ENCODE measurements around the gene TMEM86A. TPM values are rescaled to one million over a fixed set of nuclear protein-coding genes. Genes with fewer than 3 reads are reported as not detected.

Gene TMEM86A
- total and polyA plus RNA-seq, 4 donors = 1.1 to 8.4 (median 3.2) TPM

DNA sequence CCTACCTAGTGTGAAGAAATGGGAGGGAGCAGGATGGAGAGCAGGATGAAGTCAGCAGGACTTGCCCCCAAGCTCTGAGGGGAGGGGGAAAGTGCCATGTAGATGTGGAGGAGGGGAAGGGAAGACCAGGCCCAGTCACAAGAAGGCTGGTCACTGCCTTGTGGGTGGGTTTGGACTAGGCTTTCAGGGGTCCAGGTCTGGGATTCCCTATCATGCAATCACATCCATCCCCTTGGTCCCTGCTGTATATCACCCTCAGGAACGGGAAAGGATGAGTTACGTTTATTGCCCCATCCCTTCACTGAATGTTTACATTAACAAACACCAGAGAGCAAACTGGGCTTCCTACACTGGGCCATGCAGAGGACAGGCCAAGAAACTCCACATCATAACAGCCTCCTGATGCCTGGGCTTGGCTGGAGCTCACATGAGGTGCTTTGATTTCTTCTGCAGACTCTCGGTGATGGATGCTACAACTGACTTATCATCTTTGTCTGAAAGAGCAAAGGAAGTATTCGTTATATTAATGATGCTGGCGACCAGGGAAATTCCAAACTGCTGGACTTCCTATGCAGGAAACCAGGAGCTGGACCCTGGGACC lies 5.6 kb downstream of the TMEM86A start:
- H3K4me1 ChIP-seq (ENCODE audit: control insufficient read depth in 1 of 2, insufficient read depth in 2 of 2, low read length in 2 of 2) = no peaks in the 10 kb centered on the region
- DNase-seq = no peak
- H3K4me3 ChIP-seq (ENCODE audit: low read length in 2 of 2) = no peak overlapping the region
- no peak overlapping the region for H3K27ac ChIP-seq (ENCODE audit: low read depth in 1 of 2, low read length in 2 of 2)
- WGBS, 2 donors = 94 to 95% methylated on average over 5 of the region's 5 CpGs
- H3K36me3 ChIP-seq (ENCODE audit: control insufficient read depth in 1 of 2, insufficient read depth in 2 of 2, low read length in 1 of 2) = no peaks in the 10 kb centered on the region
- H3K9me3 ChIP-seq (ENCODE audit: control insufficient read depth, low read length) = no peaks in the 10 kb centered on the region
- intact Hi-C loops (cut with DNase I) = no loop called here
- H3K27me3 ChIP-seq (ENCODE audit: control insufficient read depth in 1 of 2, insufficient read depth in 2 of 2, low read length in 1 of 2) = no peaks in the 10 kb centered on the region
- no peak for ATAC-seq (ENCODE audit: low FRiP score)

DNA sequence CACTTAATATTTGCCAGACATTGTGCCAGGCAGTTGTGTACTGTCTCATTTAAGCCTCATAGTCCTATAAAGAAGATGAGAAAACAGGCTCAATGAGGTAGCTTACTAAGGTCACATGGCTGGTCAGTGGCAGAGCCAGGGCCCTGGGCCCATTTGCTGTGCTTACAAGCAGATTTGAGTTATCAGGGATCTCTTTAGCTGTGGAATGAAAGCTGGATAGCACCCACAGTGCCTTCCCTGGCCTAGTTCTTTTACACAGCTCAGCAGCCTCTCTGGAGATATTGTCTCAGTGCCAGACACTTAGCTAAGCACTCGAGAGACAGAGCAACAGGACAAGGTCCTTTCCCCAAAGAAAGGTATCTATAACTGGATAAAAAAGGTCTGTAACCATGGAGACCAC lies 6.1 kb downstream of the TMEM86A start:
- Histone ChIP-seq H3K27me3 (ENCODE audit: control insufficient read depth in 1 of 2, insufficient read depth in 2 of 2, low read length in 1 of 2) (no peaks in the 10 kb centered on the region), H3K27ac (ENCODE audit: low read depth in 1 of 2, low read length in 2 of 2) (no peak overlapping the region), H3K4me3 (ENCODE audit: low read length in 2 of 2) (no peak overlapping the region), H3K4me1 (ENCODE audit: control insufficient read depth in 1 of 2, insufficient read depth in 2 of 2, low read length in 2 of 2) (no peaks in the 10 kb centered on the region), H3K36me3 (ENCODE audit: control insufficient read depth in 1 of 2, insufficient read depth in 2 of 2, low read length in 1 of 2) (no peaks in the 10 kb centered on the region), H3K9me3 (ENCODE audit: control insufficient read depth, low read length) (no peaks in the 10 kb centered on the region)
- intact Hi-C loops (cut with DNase I) = no loop called here
- ATAC-seq (ENCODE audit: low FRiP score) = no peak
- 15 to 31% methylated on average over 1 of the region's 1 CpG for WGBS, 2 donors
- DNase-seq = no peak

DNA sequence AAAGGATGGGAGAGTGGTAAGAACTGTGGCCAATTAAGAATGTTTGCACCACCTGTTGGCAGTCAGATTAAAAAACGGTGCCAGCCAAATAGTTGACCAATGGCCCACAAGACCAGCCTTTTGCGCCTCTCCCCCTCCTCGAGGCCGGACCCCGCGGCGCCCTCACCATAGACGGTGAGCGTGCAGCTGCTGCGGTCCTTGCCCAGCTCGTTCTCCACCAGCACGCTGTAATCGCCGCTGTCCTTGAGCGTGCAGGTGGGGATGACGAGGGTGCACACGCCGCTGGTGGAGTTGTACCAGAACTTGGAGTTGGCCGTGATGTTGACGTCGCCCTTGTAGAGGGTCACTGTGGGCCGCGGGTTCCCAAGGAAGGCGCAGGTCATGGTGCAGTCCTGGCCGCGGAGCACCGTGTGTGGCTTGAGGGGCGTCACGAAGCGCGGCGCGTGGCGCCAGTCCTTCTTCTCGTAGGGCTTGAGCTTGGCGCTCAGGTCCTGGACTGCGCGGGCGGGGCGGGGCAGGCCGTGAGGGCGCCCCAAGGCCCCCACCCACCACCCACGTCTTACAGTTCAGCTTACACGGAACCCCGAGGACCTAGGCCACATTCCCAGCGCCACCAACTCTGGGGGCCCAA lies 7.2 kb downstream of the TMEM86A start:
- Histone ChIP-seq H3K4me3 (ENCODE audit: low read length in 2 of 2) (peak overlapping the region; percentile 24 to 38), H3K4me1 (ENCODE audit: control insufficient read depth in 1 of 2, insufficient read depth in 2 of 2, low read length in 2 of 2) (no peaks in the 10 kb centered on the region), H3K9me3 (ENCODE audit: control insufficient read depth, low read length) (no peaks in the 10 kb centered on the region), H3K27me3 (ENCODE audit: control insufficient read depth in 1 of 2, insufficient read depth in 2 of 2, low read length in 1 of 2) (no peaks in the 10 kb centered on the region), H3K36me3 (ENCODE audit: control insufficient read depth in 1 of 2, insufficient read depth in 2 of 2, low read length in 1 of 2) (no peaks in the 10 kb centered on the region), H3K27ac (ENCODE audit: low read depth in 1 of 2, low read length in 2 of 2) (no peak overlapping the region)
- intact Hi-C loops (cut with DNase I) = no loop called here
- DNase-seq (peak; percentile 62 to 84), ATAC-seq (ENCODE audit: low FRiP score) (peak; percentile 77)
- WGBS, 2 donors = 1 to 3% methylated on average over 36 to 46 of the region's 46 CpGs

DNA sequence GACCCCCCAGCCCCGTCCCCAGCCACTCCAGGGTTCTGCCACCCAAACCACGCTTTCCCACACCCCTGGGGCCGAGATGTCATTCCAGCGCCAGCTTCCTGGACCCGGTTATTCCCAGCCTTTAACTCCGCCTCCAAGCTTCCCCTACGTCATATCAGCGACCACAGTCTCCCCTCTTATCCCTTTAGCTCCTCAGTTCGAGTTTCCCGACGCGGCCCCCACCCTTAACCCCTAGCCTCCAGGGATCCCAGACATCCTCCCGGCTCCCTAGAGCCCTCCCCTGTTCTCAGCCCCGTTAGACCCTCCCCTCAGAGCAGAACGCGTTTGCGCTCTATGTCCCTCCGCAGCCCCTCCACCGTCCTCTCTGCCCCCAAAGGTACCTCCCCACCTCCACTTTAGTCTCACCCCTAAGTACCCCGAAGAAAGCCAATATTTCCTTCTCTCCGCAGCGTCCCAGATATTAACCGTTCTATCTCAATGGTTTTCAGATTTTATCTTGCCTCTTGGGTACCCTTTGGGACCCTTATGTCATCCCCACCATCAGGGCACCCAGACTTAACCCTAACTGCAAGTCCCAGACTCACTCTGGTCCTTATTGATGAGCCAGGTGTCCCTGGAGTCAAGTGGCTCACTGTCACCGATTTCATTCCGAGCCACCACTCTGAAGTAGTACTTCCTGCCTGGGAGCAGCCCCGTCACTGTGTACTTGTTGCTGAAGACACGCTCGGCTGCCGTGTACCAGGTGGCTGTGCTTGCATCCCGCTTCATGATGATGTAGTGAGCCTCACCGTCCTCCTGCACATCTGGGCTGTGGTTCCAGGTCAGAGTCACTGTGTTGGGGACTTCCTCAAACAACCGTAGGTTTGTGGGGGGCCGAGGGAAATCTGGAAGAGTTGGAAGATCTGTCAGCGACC lies 8.0 kb downstream of the TMEM86A start:
- H3K36me3 ChIP-seq (ENCODE audit: control insufficient read depth in 1 of 2, insufficient read depth in 2 of 2, low read length in 1 of 2) = no peaks in the 10 kb centered on the region
- 14 to 17% methylated on average over 33 to 34 of the region's 34 CpGs for WGBS, 2 donors
- peak; percentile 84 to 86 for DNase-seq

DNA sequence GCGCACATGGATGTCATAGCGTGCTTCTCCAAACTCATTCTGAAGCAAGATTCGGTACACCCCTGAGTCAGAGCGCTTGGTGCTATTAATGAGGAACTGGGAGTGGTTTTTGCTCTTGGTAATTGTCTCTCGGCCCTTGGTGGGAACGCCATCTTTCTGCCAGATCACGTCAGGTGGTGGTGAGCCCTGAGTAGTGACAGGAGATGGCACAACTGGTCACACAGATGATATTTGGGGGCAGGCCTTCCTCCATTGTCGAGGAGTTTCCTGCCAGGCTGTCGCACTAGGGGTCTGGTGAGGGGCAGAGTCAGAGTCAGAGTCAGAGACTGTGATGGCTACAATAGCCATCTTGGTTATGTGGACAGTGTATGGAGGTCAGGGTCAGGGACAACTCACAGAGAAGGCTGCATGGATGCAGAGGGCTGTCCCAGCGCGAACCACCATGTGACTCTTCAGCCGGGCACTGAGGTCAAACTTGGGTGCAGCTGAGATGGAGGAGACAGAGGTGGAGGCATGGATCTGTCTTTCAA lies 9.3 kb downstream of the TMEM86A start:
- ATAC-seq (ENCODE audit: low FRiP score) = no peak
- WGBS, 2 donors = 88 to 94% methylated on average over 12 of the region's 12 CpGs
- Histone ChIP-seq H3K9me3 (ENCODE audit: control insufficient read depth, low read length) (no peaks in the 10 kb centered on the region), H3K4me1 (ENCODE audit: control insufficient read depth in 1 of 2, insufficient read depth in 2 of 2, low read length in 2 of 2) (no peaks in the 10 kb centered on the region), H3K27me3 (ENCODE audit: control insufficient read depth in 1 of 2, insufficient read depth in 2 of 2, low read length in 1 of 2) (no peaks in the 10 kb centered on the region), H3K27ac (ENCODE audit: low read depth in 1 of 2, low read length in 2 of 2) (no peak overlapping the region), H3K4me3 (ENCODE audit: low read length in 2 of 2) (no peak overlapping the region), H3K36me3 (ENCODE audit: control insufficient read depth in 1 of 2, insufficient read depth in 2 of 2, low read length in 1 of 2) (no peaks in the 10 kb centered on the region)
- intact Hi-C loops (cut with DNase I) = no loop called here
- no peak for DNase-seq

More for the DNA sequence above, 8.0 kb downstream of the TMEM86A start:
- intact Hi-C loops (cut with DNase I) = no loop called here
- H3K4me3 ChIP-seq (ENCODE audit: low read length in 2 of 2) = peak overlapping the region; percentile 24 to 38
- H3K9me3 ChIP-seq (ENCODE audit: control insufficient read depth, low read length) = no peaks in the 10 kb centered on the region
- H3K27ac ChIP-seq (ENCODE audit: low read depth in 1 of 2, low read length in 2 of 2) = peak overlapping the region; percentile 45 to 83
- H3K27me3 ChIP-seq (ENCODE audit: control insufficient read depth in 1 of 2, insufficient read depth in 2 of 2, low read length in 1 of 2) = no peaks in the 10 kb centered on the region
- ATAC-seq (ENCODE audit: low FRiP score) = peak; percentile 86
- no peaks in the 10 kb centered on the region for H3K4me1 ChIP-seq (ENCODE audit: control insufficient read depth in 1 of 2, insufficient read depth in 2 of 2, low read length in 2 of 2)

DNA sequence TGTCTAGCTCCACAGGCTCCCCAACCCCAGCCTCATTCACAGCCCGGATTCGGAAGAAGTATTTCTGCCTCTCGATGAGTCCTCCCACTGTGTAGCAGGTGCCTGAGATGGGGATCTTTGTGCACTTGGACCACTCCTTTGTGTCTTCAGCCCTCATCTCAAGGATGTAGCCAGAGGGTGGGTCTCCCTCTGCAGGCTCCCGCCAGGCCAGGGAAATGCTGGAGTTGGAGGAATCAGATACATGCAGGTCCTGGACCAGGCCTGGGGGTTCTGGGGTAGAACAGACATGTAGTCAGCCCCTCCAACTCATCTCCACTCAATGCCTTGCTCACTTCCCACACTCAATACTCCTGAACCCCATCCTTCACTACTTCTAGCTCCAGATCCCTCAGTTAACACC lies 10.8 kb downstream of the TMEM86A start:
- no peak overlapping the region for H3K27ac ChIP-seq (ENCODE audit: low read depth in 1 of 2, low read length in 2 of 2)
- no peaks in the 10 kb centered on the region for H3K4me1 ChIP-seq (ENCODE audit: control insufficient read depth in 1 of 2, insufficient read depth in 2 of 2, low read length in 2 of 2)
- H3K4me3 ChIP-seq (ENCODE audit: low read length in 2 of 2) = no peak overlapping the region
- WGBS, 2 donors = 93 to 96% methylated on average over 4 of the region's 4 CpGs
- no peaks in the 10 kb centered on the region for H3K27me3 ChIP-seq (ENCODE audit: control insufficient read depth in 1 of 2, insufficient read depth in 2 of 2, low read length in 1 of 2)
- intact Hi-C loops (cut with DNase I) = no loop called here
- H3K36me3 ChIP-seq (ENCODE audit: control insufficient read depth in 1 of 2, insufficient read depth in 2 of 2, low read length in 1 of 2) = no peaks in the 10 kb centered on the region
- DNase-seq (no peak), ATAC-seq (ENCODE audit: low FRiP score) (no peak)
- no peaks in the 10 kb centered on the region for H3K9me3 ChIP-seq (ENCODE audit: control insufficient read depth, low read length)

DNA sequence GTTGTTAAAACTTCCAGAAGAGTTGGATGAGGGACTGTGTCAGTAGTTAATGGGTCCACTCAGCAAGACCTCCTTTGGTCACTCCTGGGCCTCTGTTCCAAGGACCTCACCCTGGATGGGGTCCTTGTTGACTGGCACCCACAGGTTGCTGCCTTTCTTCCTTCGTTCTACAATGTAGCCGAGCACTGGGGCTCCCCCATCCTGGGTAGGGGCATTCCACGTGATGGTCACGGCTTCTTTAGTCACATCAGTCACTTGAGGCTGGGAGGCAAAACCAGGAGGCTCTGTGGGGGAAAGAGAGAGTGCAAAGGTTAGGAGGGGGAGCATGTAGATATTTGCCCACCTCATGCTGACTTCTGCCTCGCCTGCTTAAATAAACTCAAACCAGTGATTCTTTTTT lies 12.0 kb downstream of the TMEM86A start:
- H3K27ac ChIP-seq (ENCODE audit: low read depth in 1 of 2, low read length in 2 of 2) = no peak overlapping the region
- DNase-seq (no peak), ATAC-seq (ENCODE audit: low FRiP score) (no peak)
- WGBS, 2 donors = 83 to 89% methylated on average over 5 of the region's 5 CpGs
- no peaks in the 10 kb centered on the region for H3K36me3 ChIP-seq (ENCODE audit: control insufficient read depth in 1 of 2, insufficient read depth in 2 of 2, low read length in 1 of 2)
- H3K4me3 ChIP-seq (ENCODE audit: low read length in 2 of 2) = no peak overlapping the region
- H3K27me3 ChIP-seq (ENCODE audit: control insufficient read depth in 1 of 2, insufficient read depth in 2 of 2, low read length in 1 of 2) = no peaks in the 10 kb centered on the region
- intact Hi-C loops (cut with DNase I) = no loop called here
- no peaks in the 10 kb centered on the region for H3K9me3 ChIP-seq (ENCODE audit: control insufficient read depth, low read length)
- H3K4me1 ChIP-seq (ENCODE audit: control insufficient read depth in 1 of 2, insufficient read depth in 2 of 2, low read length in 2 of 2) = no peaks in the 10 kb centered on the region

DNA sequence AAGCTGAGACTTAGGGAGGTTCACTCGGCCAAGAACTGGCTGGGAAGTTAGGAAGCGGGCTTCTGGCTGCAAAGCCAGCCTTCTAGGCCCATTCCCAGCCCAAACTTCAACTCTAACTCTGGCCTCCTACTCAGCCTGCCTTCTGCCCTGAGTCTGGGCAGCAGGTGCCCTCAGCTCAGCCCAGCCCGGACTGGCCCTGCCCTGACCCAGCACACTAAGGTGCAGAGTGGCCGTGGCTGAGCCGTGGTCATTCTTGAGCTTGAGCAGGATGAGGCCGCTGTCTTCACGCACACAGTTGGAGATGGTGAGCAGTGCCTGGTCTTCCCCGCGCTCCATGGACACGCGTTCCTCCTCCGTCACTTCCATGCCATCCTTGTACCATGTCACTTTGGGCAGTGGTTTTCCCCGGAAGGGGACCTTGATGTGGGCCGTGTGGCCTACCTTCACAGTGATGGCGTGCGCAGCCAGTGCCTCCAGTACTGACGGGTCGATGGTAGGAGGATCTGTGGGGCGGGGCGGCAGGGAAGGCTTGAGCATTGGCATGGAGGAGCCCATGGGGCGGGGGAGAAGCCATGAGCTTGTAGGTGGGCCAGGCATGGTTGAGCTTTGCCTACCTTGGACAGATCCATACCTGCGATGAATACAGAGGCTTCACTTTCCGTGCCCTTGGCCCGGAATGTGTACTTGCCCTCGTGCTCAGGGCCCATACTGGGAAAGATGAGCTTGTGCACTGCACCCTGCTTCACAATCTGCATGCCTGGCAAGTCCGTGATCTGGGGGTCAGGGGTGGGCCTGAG lies 15.3 kb downstream of the TMEM86A start:
- no peak overlapping the region for H3K4me3 ChIP-seq (ENCODE audit: low read length in 2 of 2)
- no peaks in the 10 kb centered on the region for H3K27me3 ChIP-seq (ENCODE audit: control insufficient read depth in 1 of 2, insufficient read depth in 2 of 2, low read length in 1 of 2)
- whole genome bisulfite sequencing, 2 donors = 93% methylated on average over 26 of the region's 26 CpGs
- no peaks in the 10 kb centered on the region for H3K4me1 ChIP-seq (ENCODE audit: control insufficient read depth in 1 of 2, insufficient read depth in 2 of 2, low read length in 2 of 2)
- H3K27ac ChIP-seq (ENCODE audit: low read depth in 1 of 2, low read length in 2 of 2) = no peak overlapping the region
- no peaks in the 10 kb centered on the region for H3K36me3 ChIP-seq (ENCODE audit: control insufficient read depth in 1 of 2, insufficient read depth in 2 of 2, low read length in 1 of 2)
- H3K9me3 ChIP-seq (ENCODE audit: control insufficient read depth, low read length) = no peaks in the 10 kb centered on the region
- DNase-seq (peak in 1 of 2 donors; percentile 56), ATAC-seq (ENCODE audit: low FRiP score) (no peak)
- intact Hi-C loops (cut with DNase I) = no loop called here

All from aorta (tissue), 5 donors.